ENCODE measurements around the gene POLR2E. TPM values are rescaled to one million over a fixed set of nuclear protein-coding genes. Genes with fewer than 3 reads are reported as not detected.

Gene POLR2E
- total RNA-seq, 1 experiment from 2014 or later: 261 TPM

- no peaks in the 10 kb centered on the region for H3K79me1 ChIP-seq (ENCODE audit: insufficient read depth, low read depth, low read length, poor library complexity, severe bottlenecking)
- no peaks in the 10 kb centered on the region for H4K20me1 ChIP-seq (ENCODE audit: control insufficient read depth, insufficient read depth, insufficient read length)
- H3K4me1 ChIP-seq (ENCODE audit: insufficient read depth, low read length): no peaks in the 10 kb centered on the region
- H3K14ac ChIP-seq (ENCODE audit: insufficient read depth, low read length): no peak overlapping the region
- H3K79me2 ChIP-seq (ENCODE audit: insufficient read depth, low read length): no peaks in the 10 kb centered on the region
- no peak overlapping the region for H2AK5ac ChIP-seq (ENCODE audit: insufficient read length, low read length)
- no CpG with 5 or more reads among the region's 25 CpGs for WGBS (ENCODE audit: extremely low coverage, insufficient read length, low lambda C conversion rate)
- H3K56ac ChIP-seq (ENCODE audit: insufficient read length, low read depth, low read length): no peak overlapping the region
- no peak overlapping the region for H4K8ac ChIP-seq (replicated peaks; ENCODE audit: insufficient read length, low read depth, low read length)
- Mint-ChIP-seq H3K4me3 (no peak overlapping the region), H3K9me3 (no peaks in the 10 kb centered on the region), H3K4me1 (peaks cover 0 to 9% of the 10 kb centered on the region in 2 experiments; a peak in 2 of 4 replicates), H3K27me3 (ENCODE audit: low read depth) (peaks cover 2% of the 10 kb centered on the region), H3K27ac (no peak overlapping the region), H3K36me3 (ENCODE audit: insufficient read depth in 1 of 3, low read depth in 3 of 3) (peaks cover 4 to 18% (median 15%) of the 10 kb centered on the region in 3 experiments; a peak in 5 of 7 replicates)
- H3K27ac ChIP-seq (ENCODE audit: insufficient read length, low read depth, low read length): no peak overlapping the region
- H3T11ph ChIP-seq (ENCODE audit: low read length): no peak overlapping the region
- H3K18ac ChIP-seq (ENCODE audit: insufficient read length, low read depth, low read length): no peak overlapping the region
- no peak overlapping the region for H2BK15ac ChIP-seq (ENCODE audit: low read depth, low read length)
- H3K4me2 ChIP-seq (ENCODE audit: insufficient read depth, insufficient read length, low read length): no peak overlapping the region
- H3K23ac ChIP-seq (ENCODE audit: insufficient read length, low read depth, low read length): no peak overlapping the region
- H4K5ac ChIP-seq (ENCODE audit: insufficient read length, low read depth, low read length): no peak overlapping the region
- no peaks in the 10 kb centered on the region for H3K23me2 ChIP-seq (ENCODE audit: insufficient read length, low read depth, low read length, poor library complexity, severe bottlenecking)
- no peak overlapping the region for H2BK20ac ChIP-seq (ENCODE audit: low read depth, low read length, poor library complexity, severe bottlenecking)
- H3K9me3 ChIP-seq (ENCODE audit: control insufficient read depth, low read depth, low read length): no peaks in the 10 kb centered on the region
- no peak overlapping the region for H4K91ac ChIP-seq (ENCODE audit: insufficient read length, low read depth, low read length)
- TF ChIP-seq CTCF (conservative IDR thresholded peaks at IDR 0.05): no peak
- H2BK5ac ChIP-seq (ENCODE audit: insufficient read length, low read length): no peak overlapping the region
- no peak overlapping the region for H3K9ac ChIP-seq (ENCODE audit: extremely low read depth, insufficient read length, low read length)
- no peaks in the 10 kb centered on the region for H3K27me3 ChIP-seq (ENCODE audit: insufficient read depth, low read length)
- no peak for DNase-seq
- no peak overlapping the region for H2BK12ac ChIP-seq (ENCODE audit: insufficient read length, low read depth, low read length)
- no peak overlapping the region for H2BK120ac ChIP-seq (ENCODE audit: low read depth, low read length, poor library complexity, severe bottlenecking)
- H2AFZ ChIP-seq (ENCODE audit: low read length): no peak overlapping the region
- H3K4ac ChIP-seq (ENCODE audit: low read depth, low read length): no peak overlapping the region
Observed at GRCh38 chr19:1113986-1114483, 18.9 kb upstream of the POLR2E start.
